Testis (tissue), 3 donors: Measurements from ENCODE around the gene TBCD. TPM values are rescaled to one million over a fixed set of nuclear protein-coding genes. Genes with fewer than 3 reads are reported as not detected.

Experiments
- DNase-seq: peaks from one replicate; pipeline ENCODE4 v3.0.0-alpha.2; 2019
- H3K27ac ChIP-seq, 2 donors: fragments of 200-600 bp; sonication (generic); one replicate each; pipeline ENCODE4 v1.5.1; 2019
- H3K27me3 ChIP-seq: fragments of 200-600 bp; sonication (generic); one replicate; pipeline ENCODE4 v1.5.1; 2019
- H3K36me3 ChIP-seq: fragments of 200-600 bp; sonication (generic); one replicate; pipeline ENCODE4 v1.5.1; 2017; ENCODE audit warnings: low read depth; ENCODE audit errors: missing control alignments
- H3K4me1 ChIP-seq: fragments of 200-600 bp; sonication (generic); one replicate; pipeline ENCODE4 v1.5.1; 2019
- H3K4me3 ChIP-seq, 2 donors: fragments of 200-600 bp; sonication (generic); one replicate each; pipeline ENCODE4 v1.5.1; 2017 to 2019
- H3K9me3 ChIP-seq: fragments of 200-600 bp; sonication (generic); one replicate; pipeline ENCODE4 v1.5.1; 2017
- CTCF ChIP-seq, 3 experiments: fragments of 450-650 bp in 2 of 3; fragments of 200-600 bp in 1 of 3; sonication (generic) in 1 of 3; IDR thresholded peaks; one replicate each; pipeline ENCODE4 v1.5.1; 2016 to 2019; ENCODE audit warnings: antibody characterized with exemption in 3 of 3, mild to moderate bottlenecking in 2 of 3, moderate library complexity in 1 of 3
- POLR2A ChIP-seq: fragments of 450-650 bp; IDR thresholded peaks from one replicate; pipeline ENCODE4 v1.6.1; 2017; ENCODE audit warnings: antibody characterized with exemption, mild to moderate bottlenecking, moderate library complexity
- WGBS, 2 donors: methylation state at CpG; one replicate each; pipeline ENCODE4 v1.1.5; 2018; 5-methylcytosine and 5-hydroxymethylcytosine counted together
- intact Hi-C: fragments of 100-400 bp; cut with DNase I; formaldehyde crosslinking; loops from one replicate; pipeline ENCODE4 v1.15.1; 2023; ENCODE audit warnings: low total_unique reads
- polyA plus RNA-seq: library from polyadenylated mRNA; stranded (reverse); fragments of 350-450 nt; fragmentation: Illumina TruSeq; extraction: RNeasy Lipid Tissue Mini Kit (QIAGEN cat#74804); gene quantifications from one replicate; pipeline ENCODE4 v1.2.3, GENCODE V29; 2014; ENCODE audit warnings: low read depth, low replicate concordance; ENCODE audit not compliant: insufficient read depth
- total RNA-seq, 2 donors: library from RNA; depleted of rRNA; stranded (reverse); fragments of >200 nt; gene quantifications; one replicate each; pipeline ENCODE4 v1.2.3, GENCODE V29; 2016

The TBCD gene
- total and polyA plus RNA-seq, 3 donors from 2014 or later: 81.2 to 128 (median 115) TPM

DNA sequence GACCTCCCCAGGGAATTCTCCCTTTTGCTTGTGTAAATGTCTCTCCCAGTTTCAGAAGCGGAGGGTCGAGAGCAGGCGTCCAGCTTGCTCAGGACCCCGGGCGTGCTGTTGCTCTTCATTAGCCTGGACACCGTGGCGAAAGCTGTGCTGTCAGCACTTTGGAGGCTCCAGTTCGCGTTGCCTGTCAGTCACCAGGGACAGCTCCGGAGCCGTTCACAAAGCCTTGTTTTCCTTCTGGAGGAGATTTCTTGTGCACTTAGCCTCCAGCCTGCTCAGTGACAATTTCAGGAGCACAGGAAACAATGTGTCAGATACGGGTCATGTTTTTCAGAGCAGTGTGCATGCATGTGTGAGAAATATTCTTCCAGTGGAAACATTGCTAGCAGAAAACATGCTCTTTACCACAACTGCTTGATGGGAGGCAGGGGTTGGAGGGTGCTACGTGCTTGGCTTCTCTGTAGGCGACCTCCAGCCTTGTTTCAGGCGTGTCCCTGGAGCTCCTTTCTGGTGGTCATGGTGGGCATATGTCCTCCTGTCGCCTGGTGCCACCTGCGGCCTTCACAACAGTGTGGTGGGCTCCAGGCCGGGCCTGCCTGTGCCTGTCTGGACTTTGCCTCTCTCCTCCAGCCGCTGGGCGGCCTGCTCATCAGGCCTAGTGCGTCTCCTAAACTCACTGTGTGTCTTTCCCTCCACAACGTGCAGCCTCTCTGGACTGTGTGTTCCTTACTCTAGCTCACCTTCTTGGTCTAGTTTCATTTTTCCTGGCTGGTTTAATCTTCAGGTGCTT lies 59.0 kb downstream of the TBCD start:
- Histone ChIP-seq H3K9me3 (no peaks in the 10 kb centered on the region), H3K4me1 (no peaks in the 10 kb centered on the region), H3K27me3 (no peaks in the 10 kb centered on the region), H3K36me3 (no peaks in the 10 kb centered on the region), H3K4me3 (no peak overlapping the region), H3K27ac (no peak overlapping the region)
- TF ChIP-seq CTCF (IDR thresholded peaks at IDR 0.05) (no peak), POLR2A (no peak)
- 85 to 88% methylated on average over 15 to 22 of the region's 22 CpGs for WGBS, 2 donors
- no peak for DNase-seq
- intact Hi-C loops: no loop called here

DNA sequence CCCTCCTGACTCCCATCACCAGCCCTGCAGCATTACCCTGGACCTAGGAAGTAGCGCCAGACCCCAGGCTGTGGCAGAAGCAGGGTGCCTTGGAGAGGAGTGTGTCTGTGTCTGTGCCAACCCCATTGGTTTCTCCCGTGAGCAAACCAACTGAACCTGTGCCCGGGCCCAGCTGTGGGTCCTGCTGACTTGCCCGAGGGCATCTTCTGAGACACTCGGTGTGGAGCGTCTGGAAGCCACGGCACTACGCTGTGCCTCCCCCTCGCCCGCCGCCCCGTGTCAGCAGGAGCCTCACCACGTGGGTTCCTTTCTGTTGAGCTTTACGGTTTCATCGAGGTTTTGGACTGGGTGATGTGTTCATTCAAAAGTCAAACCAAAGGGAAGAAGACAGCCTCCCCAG lies 60.2 kb downstream of the TBCD start:
- Histone ChIP-seq H3K9me3 (no peaks in the 10 kb centered on the region), H3K36me3 (no peaks in the 10 kb centered on the region), H3K27ac (no peak overlapping the region), H3K4me3 (no peak overlapping the region), H3K27me3 (no peaks in the 10 kb centered on the region), H3K4me1 (no peaks in the 10 kb centered on the region)
- intact Hi-C loops: no loop called here
- no peak for DNase-seq
- TF ChIP-seq POLR2A (no peak), CTCF (IDR thresholded peaks at IDR 0.05) (no peak)
- WGBS, 2 donors: 96% methylated on average over 11 to 15 of the region's 15 CpGs

DNA sequence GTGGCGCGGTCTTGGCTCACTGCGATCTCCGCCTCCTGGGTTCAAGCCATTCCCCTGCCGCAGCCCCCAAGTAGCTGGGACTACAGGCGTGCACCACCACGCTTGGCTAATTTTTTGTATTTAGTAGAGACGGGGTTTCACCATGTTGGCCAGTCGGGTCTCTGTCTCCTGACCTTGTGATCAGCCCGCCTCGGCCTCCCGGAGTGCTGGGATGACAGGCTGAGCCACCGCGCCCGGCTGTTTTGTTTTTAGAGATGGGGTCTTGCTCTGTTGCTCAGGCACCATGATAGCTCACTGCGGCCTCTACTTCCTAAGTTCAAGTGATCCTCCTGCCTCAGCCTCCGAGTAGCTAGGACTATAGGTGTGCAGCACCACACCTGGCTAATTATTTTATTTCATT lies 60.7 kb downstream of the TBCD start:
- Histone ChIP-seq H3K27ac (no peak overlapping the region), H3K27me3 (no peaks in the 10 kb centered on the region), H3K9me3 (no peaks in the 10 kb centered on the region), H3K4me3 (no peak overlapping the region), H3K36me3 (no peaks in the 10 kb centered on the region), H3K4me1 (no peaks in the 10 kb centered on the region)
- 98 to 99% methylated on average over 10 to 17 of the region's 17 CpGs for WGBS, 2 donors
- TF ChIP-seq POLR2A (no peak), CTCF (IDR thresholded peaks at IDR 0.05) (no peak)
- no peak for DNase-seq
- intact Hi-C loops: no loop called here

DNA sequence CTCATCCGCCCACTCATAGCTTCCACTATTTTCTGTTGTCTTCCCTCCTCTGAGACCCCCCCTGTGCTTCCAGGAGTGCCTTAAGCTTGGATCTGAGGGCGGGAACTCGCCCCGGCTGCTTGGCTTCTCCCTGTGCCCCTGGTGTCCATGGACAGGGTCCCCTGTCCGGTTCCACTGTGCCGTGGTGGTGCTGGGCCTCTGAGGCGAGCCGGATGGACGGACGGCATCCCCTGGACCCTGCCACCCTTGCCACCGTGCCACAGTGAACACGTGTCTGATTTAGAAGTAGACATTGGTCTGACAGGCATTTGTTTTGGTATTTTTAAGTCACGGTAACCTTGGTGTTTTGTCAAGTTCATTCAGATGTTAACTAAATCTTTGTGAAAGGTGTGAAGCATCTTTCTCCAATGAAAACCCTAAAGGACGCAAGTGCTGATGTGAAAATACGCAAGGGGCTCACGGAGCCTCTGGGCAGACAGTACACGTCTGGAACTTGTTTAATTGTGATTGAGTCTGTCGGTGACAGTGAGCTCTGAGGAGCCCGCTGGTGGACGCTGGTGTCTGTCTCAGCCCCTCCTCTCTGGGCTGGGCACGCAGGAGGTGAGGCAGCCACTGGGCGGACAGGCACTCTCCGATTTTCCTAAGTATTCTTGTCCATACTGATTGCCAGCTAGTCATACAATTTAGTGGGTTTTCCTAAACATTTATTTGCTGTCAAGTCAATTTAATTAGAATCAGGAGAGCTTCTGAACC lies 61.6 kb downstream of the TBCD start:
- Histone ChIP-seq H3K27me3 (no peaks in the 10 kb centered on the region), H3K27ac (no peak overlapping the region), H3K4me3 (no peak overlapping the region), H3K9me3 (no peaks in the 10 kb centered on the region), H3K36me3 (no peaks in the 10 kb centered on the region), H3K4me1 (no peaks in the 10 kb centered on the region)
- 92 to 95% methylated on average over 23 of the region's 23 CpGs for WGBS, 2 donors
- TF ChIP-seq POLR2A: no peak
- TF ChIP-seq CTCF (IDR thresholded peaks at IDR 0.05): no peak
- intact Hi-C loops: no loop called here
- DNase-seq: no peak
